Liver (tissue), 9 donors: ENCODE data around the gene COL23A1. TPM values are rescaled to one million over a fixed set of nuclear protein-coding genes. Genes with fewer than 3 reads are reported as not detected.

Experiments used
- DNase-seq: peaks from one replicate; pipeline ENCODE4 v3.0.0-alpha.2; 2017; ENCODE audit warnings: low spot score
- H3K27ac ChIP-seq, 2 donors: one replicate each; pipeline ENCODE4 v1.7.0; 2013; ENCODE audit warnings: inconsistent platforms in 2 of 2, low read length in 2 of 2, control low read depth in 1 of 2, low read depth in 1 of 2, mild to moderate bottlenecking in 1 of 2
- H3K27me3 ChIP-seq, 4 donors: one replicate each; pipeline versions ENCODE4 v1.6.1 to v1.7.0; 2013; ENCODE audit warnings: low read length in 3 of 4, inconsistent platforms in 1 of 4, mild to moderate bottlenecking in 1 of 4, moderate library complexity in 1 of 4; ENCODE audit not compliant: control insufficient read depth in 4 of 4, insufficient read depth in 4 of 4
- H3K36me3 ChIP-seq, 4 donors: one replicate each; pipeline versions ENCODE4 v1.6.1 to v1.7.0; 2013; ENCODE audit warnings: low read length in 3 of 4, mild to moderate bottlenecking in 3 of 4, low read depth in 1 of 4, moderate library complexity in 1 of 4; ENCODE audit not compliant: control insufficient read depth in 4 of 4, insufficient read depth in 3 of 4
- H3K4me1 ChIP-seq, 4 donors: one replicate each; pipeline versions ENCODE4 v1.6.1 to v1.7.0; 2013; ENCODE audit warnings: low read length in 3 of 4, mild to moderate bottlenecking in 3 of 4, moderate library complexity in 1 of 4; ENCODE audit not compliant: control insufficient read depth in 4 of 4, insufficient read depth in 4 of 4
- H3K4me3 ChIP-seq, 3 donors: one replicate each; pipeline versions ENCODE4 v1.6.1 to v1.7.0; 2013; ENCODE audit warnings: low read length in 3 of 3, control low read depth in 1 of 3, low read depth in 1 of 3, mild to moderate bottlenecking in 1 of 3
- H3K9ac ChIP-seq, 2 donors: one replicate each; pipeline ENCODE4 v1.7.0; 2013; ENCODE audit warnings: low read length in 2 of 2, mild to moderate bottlenecking in 2 of 2, moderate library complexity in 2 of 2, control low read depth in 1 of 2, low read depth in 1 of 2
- H3K9me3 ChIP-seq, 4 donors: one replicate each; pipeline versions ENCODE4 v1.6.1 to v1.7.0; 2013; ENCODE audit warnings: low read length in 3 of 4; ENCODE audit not compliant: control insufficient read depth in 4 of 4
- ATF3 ChIP-seq: IDR thresholded peaks from 2 replicates; pipeline ENCODE4 v1.6.1; 2016; ENCODE audit warnings: antibody characterized with exemption
- CTCF ChIP-seq: fragments of 150-350 bp; IDR thresholded peaks from 2 replicates; pipeline ENCODE4 v1.5.1; 2017; ENCODE audit warnings: improper control_type of control experiment, low read depth, low read length; ENCODE audit not compliant: missing input control
- EGR1 ChIP-seq, 2 donors: IDR thresholded peaks; 2 replicates each; pipeline ENCODE4 v1.6.1; 2016 to 2018; ENCODE audit warnings: antibody characterized with exemption in 2 of 2, low read depth in 2 of 2
- FOXA1 ChIP-seq: IDR thresholded peaks from 2 replicates; pipeline ENCODE4 v1.6.1; 2016; ENCODE audit warnings: antibody characterized with exemption
- FOXA2 ChIP-seq: IDR thresholded peaks from 2 replicates; pipeline ENCODE4 v1.6.1; 2016; ENCODE audit warnings: antibody characterized with exemption
- GABPA ChIP-seq, 2 donors: IDR thresholded peaks in 1 of 2; conservative IDR thresholded peaks in 1 of 2; 2 replicates each; pipeline ENCODE4 v1.6.1; 2016; ENCODE audit warnings: antibody characterized with exemption in 2 of 2, mild to moderate bottlenecking in 1 of 2, moderate library complexity in 1 of 2
- HNF4A ChIP-seq, 2 donors: conservative IDR thresholded peaks; 2 replicates each; pipeline ENCODE4 v1.6.1; 2016; ENCODE audit warnings: antibody characterized with exemption in 2 of 2, mild to moderate bottlenecking in 2 of 2
- HNF4G ChIP-seq: IDR thresholded peaks from 2 replicates; pipeline ENCODE4 v1.6.1; 2016; ENCODE audit warnings: antibody characterized with exemption
- JUND ChIP-seq, 2 donors: IDR thresholded peaks; 2 replicates each; pipeline ENCODE4 v1.6.1; 2016; ENCODE audit warnings: antibody characterized with exemption in 2 of 2
- MAX ChIP-seq: IDR thresholded peaks from 2 replicates; pipeline ENCODE4 v1.6.1; 2016; ENCODE audit warnings: antibody characterized with exemption
- NR2F2 ChIP-seq: IDR thresholded peaks from 2 replicates; pipeline ENCODE4 v1.6.1; 2016; ENCODE audit warnings: antibody characterized with exemption
- REST ChIP-seq: IDR thresholded peaks from 2 replicates; pipeline ENCODE4 v1.6.1; 2016; ENCODE audit warnings: antibody characterized with exemption, mild to moderate bottlenecking
- RXRA ChIP-seq, 2 donors: IDR thresholded peaks; 2 replicates each; pipeline ENCODE4 v1.6.1; 2017 to 2018; ENCODE audit warnings: antibody characterized with exemption in 2 of 2, mild to moderate bottlenecking in 1 of 2
- SP1 ChIP-seq: IDR thresholded peaks from 2 replicates; pipeline ENCODE4 v1.6.1; 2018; ENCODE audit warnings: antibody characterized with exemption, mild to moderate bottlenecking
- ZBTB33 ChIP-seq: IDR thresholded peaks from 2 replicates; pipeline ENCODE4 v1.6.1; 2016; ENCODE audit warnings: antibody characterized with exemption
- WGBS: extraction: QIAGEN DNeasy Blood & Tissue Kit; methylation state at CpG from one replicate; pipeline ENCODE4 v1.1.7; 2013; 5-methylcytosine and 5-hydroxymethylcytosine counted together
- polyA plus RNA-seq, 2 donors: library from polyadenylated mRNA; stranded (reverse) in 1 of 2; unstranded in 1 of 2; fragments of 200-250 nt in 1 of 2; fragments of >200 nt in 1 of 2; fragmentation: Nextera tagmentation in 1 of 2; extraction: Ambion mirVana in 1 of 2; gene quantifications; one replicate each; pipeline versions ENCODE4 v1.2.1 to v1.2.3, GENCODE V29; 2013 to 2015
- total RNA-seq, 2 donors: library from RNA; depleted of rRNA; stranded (reverse); fragments of >200 nt; gene quantifications; one replicate each; pipeline ENCODE4 v1.2.3, GENCODE V29; 2014
- donor health status: healthy.
- donor health status: healthy.
- donor health status: healthy.
- donor health status: healthy.
- donor health status: healthy.

Gene COL23A1
- total and polyA plus RNA-seq, 4 donors, result 0.08 to 1.4 (median 0.27) TPM

GRCh38 chr5:178290376-178290775, 299.8 kb downstream of the COL23A1 start (continued):
- TF ChIP-seq REST (no peak), SP1 (no peak), EGR1 (IDR thresholded peaks at IDR 0.05; ENCODE audit: low read depth in 2 of 2) (no peak), MAX (no peak)

GRCh38 chr5:178289438-178289837, 300.8 kb downstream of the COL23A1 start:
- no peak for DNase-seq
- H3K27ac ChIP-seq, result no peak overlapping the region
- no peak overlapping the region for H3K9ac ChIP-seq
- TF ChIP-seq FOXA2 (no peak), HNF4A (conservative IDR thresholded peaks at IDR 0.05) (no peak), GABPA (IDR thresholded peaks at IDR 0.05 in 1 of 2, conservative IDR thresholded peaks at IDR 0.05 in 1 of 2) (no peak), SP1 (no peak)
- H3K27me3 ChIP-seq, result no peaks in the 10 kb centered on the region
- H3K4me1 ChIP-seq, result peaks cover 0 to 1% (median 0%) of the 10 kb centered on the region in 4 donors
- H3K9me3 ChIP-seq, result no peaks in the 10 kb centered on the region
- 82% methylated on average over 11 of the region's 11 CpGs for WGBS
- no peaks in the 10 kb centered on the region for H3K36me3 ChIP-seq
- H3K4me3 ChIP-seq, result no peak overlapping the region

- Histone ChIP-seq H3K36me3 (no peaks in the 10 kb centered on the region), H3K9ac (no peak overlapping the region), H3K4me3 (no peak overlapping the region), H3K27me3 (no peaks in the 10 kb centered on the region), H3K27ac (no peak overlapping the region), H3K9me3 (peaks cover 0 to 4% (median 1%) of the 10 kb centered on the region in 4 donors), H3K4me1 (peaks cover 0 to 3% (median 2%) of the 10 kb centered on the region in 4 donors)
- WGBS, result 61% methylated on average over 21 of the region's 21 CpGs
- no peak for DNase-seq
- TF ChIP-seq RXRA (IDR thresholded peaks at IDR 0.05) (no peak), GABPA (IDR thresholded peaks at IDR 0.05 in 1 of 2, conservative IDR thresholded peaks at IDR 0.05 in 1 of 2) (no peak), REST (no peak), EGR1 (IDR thresholded peaks at IDR 0.05; ENCODE audit: low read depth in 2 of 2) (no peak), FOXA2 (no peak), SP1 (no peak), ZBTB33 (no peak), NR2F2 (no peak), HNF4A (conservative IDR thresholded peaks at IDR 0.05) (no peak), ATF3 (no peak), JUND (IDR thresholded peaks at IDR 0.05) (no peak), CTCF (no peak), HNF4G (no peak), FOXA1 (no peak)
These were observed 301.5 kb downstream of the COL23A1 start for GRCh38 chr5:178288401-178289368.
